ENCODE results near the gene GNA14.

DNA sequence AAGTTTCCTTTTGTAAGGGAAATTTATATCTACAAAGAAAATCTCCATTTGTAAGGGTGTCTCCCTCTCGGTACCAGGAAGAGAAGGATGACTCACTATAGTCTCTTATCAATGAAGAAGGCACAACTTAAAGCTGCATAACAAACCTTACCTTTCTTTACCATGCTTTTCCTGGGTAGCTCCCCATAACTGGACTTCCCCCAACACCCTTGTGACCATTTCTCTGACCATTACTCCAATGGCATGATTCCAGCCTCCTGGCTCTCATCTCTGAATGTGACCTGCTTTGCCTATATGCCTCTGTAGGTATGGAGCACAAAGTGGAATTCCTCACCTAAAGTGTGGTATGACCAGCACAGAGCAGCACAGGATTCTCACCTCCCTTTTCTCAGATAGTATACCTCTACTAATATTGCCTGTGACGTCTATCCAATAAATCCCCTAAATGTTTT is 62.8 kb downstream of the GNA14 start:
- TF ChIP-seq TAF1 (IDR thresholded peaks at IDR 0.05; ENCODE audit: low read depth) (no peak), EZH2 (IDR thresholded peaks at IDR 0.05; ENCODE audit: borderline replicate concordance, insufficient read depth, low read length, poor library complexity, severe bottlenecking) (no peak), EP300 (conservative IDR thresholded peaks at IDR 0.05; ENCODE audit: poor library complexity, severe bottlenecking) (no peak)
- TF ChIP-seq, protein P1, sequence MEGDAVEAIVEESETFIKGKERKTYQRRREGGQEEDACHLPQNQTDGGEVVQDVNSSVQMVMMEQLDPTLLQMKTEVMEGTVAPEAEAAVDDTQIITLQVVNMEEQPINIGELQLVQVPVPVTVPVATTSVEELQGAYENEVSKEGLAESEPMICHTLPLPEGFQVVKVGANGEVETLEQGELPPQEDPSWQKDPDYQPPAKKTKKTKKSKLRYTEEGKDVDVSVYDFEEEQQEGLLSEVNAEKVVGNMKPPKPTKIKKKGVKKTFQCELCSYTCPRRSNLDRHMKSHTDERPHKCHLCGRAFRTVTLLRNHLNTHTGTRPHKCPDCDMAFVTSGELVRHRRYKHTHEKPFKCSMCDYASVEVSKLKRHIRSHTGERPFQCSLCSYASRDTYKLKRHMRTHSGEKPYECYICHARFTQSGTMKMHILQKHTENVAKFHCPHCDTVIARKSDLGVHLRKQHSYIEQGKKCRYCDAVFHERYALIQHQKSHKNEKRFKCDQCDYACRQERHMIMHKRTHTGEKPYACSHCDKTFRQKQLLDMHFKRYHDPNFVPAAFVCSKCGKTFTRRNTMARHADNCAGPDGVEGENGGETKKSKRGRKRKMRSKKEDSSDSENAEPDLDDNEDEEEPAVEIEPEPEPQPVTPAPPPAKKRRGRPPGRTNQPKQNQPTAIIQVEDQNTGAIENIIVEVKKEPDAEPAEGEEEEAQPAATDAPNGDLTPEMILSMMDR (IDR thresholded peaks at IDR 0.05; ENCODE audit: poor library complexity, severe bottlenecking) = no peak
